Thyroid gland (tissue), 4 donors: Measurements from ENCODE around the gene SIAH3. TPM values are rescaled to one million over a fixed set of nuclear protein-coding genes. Genes with fewer than 3 reads are reported as not detected.

Experiments
- DNase-seq, 2 donors: peaks; one replicate each; pipeline ENCODE4 v3.0.0-alpha.2; 2019
- H3K27ac ChIP-seq, 3 donors: fragments of 200-600 bp; sonication (generic); 1 replicate in 2 of 3; 2 replicates in 1 of 3; pipeline ENCODE4 v1.5.1; 2016 to 2019; ENCODE audit warnings: mild to moderate bottlenecking in 1 of 3, moderate library complexity in 1 of 3
- H3K27me3 ChIP-seq: fragments of 200-600 bp; sonication (generic); one replicate; pipeline ENCODE4 v1.5.1; 2019
- H3K36me3 ChIP-seq, 2 donors: fragments of 200-600 bp; sonication (generic); one replicate each; pipeline ENCODE4 v1.5.1; 2016 to 2019
- H3K4me1 ChIP-seq, 2 donors: fragments of 200-600 bp; sonication (generic); one replicate each; pipeline ENCODE4 v1.5.1; 2017 to 2019
- H3K4me3 ChIP-seq, 3 donors: fragments of 200-600 bp; sonication (generic); replicated peaks in 1 of 3; 1 replicate in 2 of 3; 2 replicates in 1 of 3; pipeline ENCODE4 v1.5.1; 2016; ENCODE audit warnings: mild to moderate bottlenecking in 1 of 3
- H3K9me3 ChIP-seq: fragments of 200-600 bp; sonication (generic); one replicate; pipeline ENCODE4 v1.5.1; 2017
- POLR2A ChIP-seq, 2 donors: fragments of 450-650 bp; IDR thresholded peaks; one replicate each; pipeline ENCODE4 v1.6.1; 2017; ENCODE audit warnings: antibody characterized with exemption in 2 of 2, mild to moderate bottlenecking in 2 of 2, moderate library complexity in 1 of 2
- WGBS, 2 donors: methylation state at CpG; one replicate each; pipeline ENCODE4 v1.1.5; 2017; 5-methylcytosine and 5-hydroxymethylcytosine counted together
- intact Hi-C: fragments of 100-400 bp; cut with DNase I; formaldehyde crosslinking; loops from one replicate; pipeline ENCODE4 v1.15.1; 2023
- total RNA-seq, 4 donors: library from RNA; depleted of rRNA; stranded (reverse); fragments of >200 nt; gene quantifications; one replicate each; pipeline ENCODE4 v1.2.3, GENCODE V29; 2016
- TF ChIP-seq, protein P1 (sequence below), 6 experiments: fragments of 200-600 bp in 3 of 6; fragments of 450-650 bp in 3 of 6; sonication (generic) in 3 of 6; IDR thresholded peaks; one replicate each; pipeline ENCODE4 v1.5.1; 2016 to 2019; ENCODE audit warnings: antibody characterized with exemption in 6 of 6, mild to moderate bottlenecking in 2 of 6, inconsistent platforms in 1 of 6, moderate library complexity in 1 of 6

The SIAH3 gene
- total RNA-seq, 4 donors from 2014 or later, result 0.13 TPM; not detected in 3

DNA sequence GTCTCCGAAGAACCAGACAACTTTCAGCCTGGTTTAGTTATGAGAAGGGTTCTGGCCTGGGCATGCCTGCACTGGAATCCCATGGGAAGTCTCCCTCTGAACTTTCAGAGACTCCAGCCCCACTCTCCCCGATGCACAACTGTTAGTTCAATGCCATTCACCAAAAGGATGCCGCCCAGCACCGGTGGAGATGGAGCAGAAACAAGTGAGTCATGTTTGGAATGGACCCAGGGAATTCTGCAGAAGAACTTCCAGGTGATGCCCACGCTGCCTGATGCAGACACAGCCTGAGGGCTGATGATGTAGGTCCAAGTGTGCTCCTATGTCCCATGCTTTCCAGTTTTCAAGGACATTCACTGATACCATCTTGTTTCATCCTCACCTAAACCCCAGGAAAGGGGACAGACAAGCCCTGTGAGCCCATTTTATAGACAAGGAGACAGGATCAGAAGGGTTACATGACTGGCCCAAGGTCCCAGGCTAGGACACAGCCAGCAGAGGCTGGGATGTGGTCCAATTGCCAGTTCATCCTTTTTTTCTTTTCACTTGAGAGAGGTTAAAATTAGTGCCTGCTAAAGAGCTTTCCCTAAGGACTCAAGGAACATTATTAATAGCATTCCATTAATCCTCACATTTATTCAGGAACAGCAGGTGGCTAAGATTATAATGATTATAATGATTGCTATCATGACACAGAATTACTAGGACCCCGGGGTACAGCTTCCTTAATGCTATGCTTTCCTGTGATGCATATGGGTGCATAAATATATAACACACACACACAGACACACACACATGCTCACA is 39.5 kb downstream of the SIAH3 start:
- H3K9me3 ChIP-seq, result no peaks in the 10 kb centered on the region
- H3K4me3 ChIP-seq, result no peak overlapping the region
- no peaks in the 10 kb centered on the region for H3K4me1 ChIP-seq
- 88 to 91% methylated on average over 6 of the region's 6 CpGs for WGBS, 2 donors
- H3K27me3 ChIP-seq, result no peaks in the 10 kb centered on the region
- no peak overlapping the region for H3K27ac ChIP-seq
- no peaks in the 10 kb centered on the region for H3K36me3 ChIP-seq
- no peak for DNase-seq
- intact Hi-C loops, result loop anchor here (10.0 kb wide), 1 partner anchor 343 kb away; no protein-coding TSS in a partner anchor
- TF ChIP-seq, protein P1, sequence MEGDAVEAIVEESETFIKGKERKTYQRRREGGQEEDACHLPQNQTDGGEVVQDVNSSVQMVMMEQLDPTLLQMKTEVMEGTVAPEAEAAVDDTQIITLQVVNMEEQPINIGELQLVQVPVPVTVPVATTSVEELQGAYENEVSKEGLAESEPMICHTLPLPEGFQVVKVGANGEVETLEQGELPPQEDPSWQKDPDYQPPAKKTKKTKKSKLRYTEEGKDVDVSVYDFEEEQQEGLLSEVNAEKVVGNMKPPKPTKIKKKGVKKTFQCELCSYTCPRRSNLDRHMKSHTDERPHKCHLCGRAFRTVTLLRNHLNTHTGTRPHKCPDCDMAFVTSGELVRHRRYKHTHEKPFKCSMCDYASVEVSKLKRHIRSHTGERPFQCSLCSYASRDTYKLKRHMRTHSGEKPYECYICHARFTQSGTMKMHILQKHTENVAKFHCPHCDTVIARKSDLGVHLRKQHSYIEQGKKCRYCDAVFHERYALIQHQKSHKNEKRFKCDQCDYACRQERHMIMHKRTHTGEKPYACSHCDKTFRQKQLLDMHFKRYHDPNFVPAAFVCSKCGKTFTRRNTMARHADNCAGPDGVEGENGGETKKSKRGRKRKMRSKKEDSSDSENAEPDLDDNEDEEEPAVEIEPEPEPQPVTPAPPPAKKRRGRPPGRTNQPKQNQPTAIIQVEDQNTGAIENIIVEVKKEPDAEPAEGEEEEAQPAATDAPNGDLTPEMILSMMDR (IDR thresholded peaks at IDR 0.05), result no peak
- TF ChIP-seq POLR2A (IDR thresholded peaks at IDR 0.05), result no peak

DNA sequence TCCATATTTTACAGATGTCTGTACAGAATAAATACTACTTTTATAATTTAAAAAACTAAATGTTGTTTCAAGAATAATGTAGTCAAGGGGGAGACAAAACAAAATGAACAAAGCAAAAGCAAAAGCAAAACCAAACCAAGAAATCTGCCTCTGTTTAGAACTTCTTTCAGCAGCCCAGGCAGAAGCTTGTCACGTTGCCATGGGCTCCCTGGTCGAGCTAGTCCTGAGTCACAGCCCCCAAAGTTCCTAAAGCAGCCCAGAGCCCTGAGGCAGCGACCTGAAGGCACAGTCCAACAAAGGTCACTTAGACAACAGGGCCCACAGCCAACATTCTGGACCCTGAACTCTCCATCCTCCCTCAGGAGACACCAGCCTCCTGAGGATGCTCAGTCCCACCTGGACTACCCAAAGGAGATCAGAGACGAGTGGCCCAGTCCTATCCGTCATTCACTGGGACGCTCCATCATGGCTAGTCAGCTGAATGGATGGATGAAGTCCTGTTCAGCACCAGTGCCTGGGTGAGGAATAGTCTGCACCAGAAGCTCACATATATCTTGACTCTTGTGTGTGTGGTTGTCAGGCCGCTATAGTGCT is 41.7 kb downstream of the SIAH3 start:
- Histone ChIP-seq H3K27ac (no peak overlapping the region), H3K36me3 (no peaks in the 10 kb centered on the region), H3K4me1 (no peaks in the 10 kb centered on the region), H3K27me3 (no peaks in the 10 kb centered on the region), H3K9me3 (no peaks in the 10 kb centered on the region), H3K4me3 (no peak overlapping the region)
- TF ChIP-seq, protein P1 (IDR thresholded peaks at IDR 0.05), result no peak
- WGBS, 2 donors, result 66 to 82% methylated on average over 7 of the region's 7 CpGs
- no peak for DNase-seq
- intact Hi-C loops, result loop anchor here (10.0 kb wide), 2 partner anchors 315 to 345 kb away; no protein-coding TSS in a partner anchor

DNA sequence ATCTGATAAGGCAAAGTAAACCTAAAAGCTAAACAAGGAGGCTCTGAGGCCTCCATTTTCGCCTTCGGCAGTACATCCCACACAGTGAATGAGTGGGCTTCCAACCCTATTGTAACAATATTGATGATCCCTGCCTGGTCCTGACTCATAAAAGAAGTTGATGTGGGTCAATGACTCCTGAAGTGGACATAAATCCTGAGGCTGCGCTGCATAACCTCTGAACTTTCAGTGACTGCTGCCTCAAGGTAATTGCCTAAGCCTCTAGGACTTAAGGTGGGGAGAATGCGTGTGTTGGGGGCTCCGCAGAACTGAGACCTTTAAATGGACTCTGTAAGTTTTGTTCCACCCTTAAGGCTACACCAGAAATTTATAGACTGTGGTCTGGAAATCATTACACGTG is 42.6 kb downstream of the SIAH3 start:
- H3K9me3 ChIP-seq, result no peaks in the 10 kb centered on the region
- H3K36me3 ChIP-seq, result no peaks in the 10 kb centered on the region
- no peak for DNase-seq
- H3K27ac ChIP-seq, result no peak overlapping the region
- no peaks in the 10 kb centered on the region for H3K4me1 ChIP-seq
- 90 to 93% methylated on average over 6 of the region's 6 CpGs for WGBS, 2 donors
- TF ChIP-seq POLR2A (IDR thresholded peaks at IDR 0.05), result no peak
- TF ChIP-seq, protein P1 (IDR thresholded peaks at IDR 0.05), result no peak
- H3K4me3 ChIP-seq, result no peak overlapping the region
- H3K27me3 ChIP-seq, result no peaks in the 10 kb centered on the region
- intact Hi-C loops, result loop anchor here (10.0 kb wide), 1 partner anchor 316 kb away; no protein-coding TSS in a partner anchor

DNA sequence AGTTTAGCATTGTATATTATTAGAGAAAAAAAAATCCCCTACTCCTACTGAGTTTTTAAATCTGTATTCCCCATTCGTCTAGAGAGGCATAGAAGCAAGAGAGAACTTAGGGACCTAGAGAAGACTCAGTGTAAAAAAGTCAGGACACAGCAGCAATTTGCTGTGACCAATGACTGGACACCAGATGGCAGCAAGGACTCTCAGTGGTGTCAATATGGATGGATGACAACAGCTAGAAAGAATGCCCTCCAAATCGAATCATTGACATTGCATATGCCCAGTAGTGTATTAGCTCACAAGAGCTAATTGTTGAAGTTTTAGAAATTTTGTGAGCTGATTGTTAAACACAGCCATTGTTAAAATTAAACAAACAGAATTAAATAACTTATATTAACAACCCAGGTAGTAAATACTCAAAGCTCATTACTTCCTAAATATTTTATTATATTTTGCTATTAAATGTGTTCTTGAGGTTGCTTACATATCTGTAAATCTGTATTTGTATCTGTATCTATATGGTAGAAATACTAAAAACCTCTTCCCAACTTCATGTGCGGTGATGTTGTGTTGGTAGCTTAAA is 43.9 kb downstream of the SIAH3 start:
- Histone ChIP-seq H3K36me3 (no peaks in the 10 kb centered on the region), H3K4me1 (no peaks in the 10 kb centered on the region), H3K27me3 (no peaks in the 10 kb centered on the region), H3K27ac (no peak overlapping the region), H3K4me3 (no peak overlapping the region), H3K9me3 (no peaks in the 10 kb centered on the region)
- intact Hi-C loops, result loop anchor here (10.0 kb wide), 1 partner anchor 317 kb away; no protein-coding TSS in a partner anchor
- DNase-seq, result peak; percentile 61 to 62
- no peak for TF ChIP-seq POLR2A (IDR thresholded peaks at IDR 0.05)
- TF ChIP-seq, protein P1 (IDR thresholded peaks at IDR 0.05), result peak; percentile 13 to 85 (median 62)
- 44 to 45% methylated on average over 3 of the region's 3 CpGs for WGBS, 2 donors
